ENCODE data around the gene TAF11L5. TPM values are rescaled to one million over a fixed set of nuclear protein-coding genes. Genes with fewer than 3 reads are reported as not detected.
"Not testable (repeated sequence)": the region's sequence is repeated elsewhere in the genome, so short reads cannot be mapped to it uniquely, and the experiment has no call there.

Gene TAF11L5
- total RNA-seq, 1 experiment from 2014 or later = not detected

- no peak for DNase-seq
- Mint-ChIP-seq H3K4me3 (no peak overlapping the region), H3K27ac (no peak overlapping the region), H3K36me3 (ENCODE audit: insufficient read depth in 1 of 3, low read depth in 3 of 3) (no peaks in the 10 kb centered on the region), H3K27me3 (ENCODE audit: low read depth) (no peaks in the 10 kb centered on the region), H3K4me1 (no peaks in the 10 kb centered on the region), H3K9me3 (no peaks in the 10 kb centered on the region)
- H3K4me1 ChIP-seq (ENCODE audit: insufficient read depth, low read length) = no peaks in the 10 kb centered on the region
- H2AK5ac ChIP-seq (ENCODE audit: insufficient read length, low read length) = no peak overlapping the region
- H3K56ac ChIP-seq (ENCODE audit: insufficient read length, low read depth, low read length) = no peak overlapping the region
- no peaks in the 10 kb centered on the region for H4K20me1 ChIP-seq (ENCODE audit: control insufficient read depth, insufficient read depth, insufficient read length)
- H3T11ph ChIP-seq (ENCODE audit: low read length) = no peak overlapping the region
- no peak overlapping the region for H3K14ac ChIP-seq (ENCODE audit: insufficient read depth, low read length)
- no peak overlapping the region for H3K27ac ChIP-seq (ENCODE audit: insufficient read length, low read depth, low read length)
- WGBS (ENCODE audit: extremely low coverage, insufficient read length, low lambda C conversion rate) = no CpG with 5 or more reads among the region's 1 CpG
- no peak overlapping the region for H2BK20ac ChIP-seq (ENCODE audit: low read depth, low read length, poor library complexity, severe bottlenecking)
- no peak for TF ChIP-seq CTCF (conservative IDR thresholded peaks at IDR 0.05)
- no peaks in the 10 kb centered on the region for H3K27me3 ChIP-seq (ENCODE audit: insufficient read depth, low read length)
- no peak overlapping the region for H4K8ac ChIP-seq (replicated peaks; ENCODE audit: insufficient read length, low read depth, low read length)
- no peaks in the 10 kb centered on the region for H3K23me2 ChIP-seq (ENCODE audit: insufficient read length, low read depth, low read length, poor library complexity, severe bottlenecking)
- no peak overlapping the region for H4K91ac ChIP-seq (ENCODE audit: insufficient read length, low read depth, low read length)
- H2BK15ac ChIP-seq (ENCODE audit: low read depth, low read length) = no peak overlapping the region
- H3K79me1 ChIP-seq (ENCODE audit: insufficient read depth, low read depth, low read length, poor library complexity, severe bottlenecking) = no peaks in the 10 kb centered on the region
- no peak overlapping the region for H3K4ac ChIP-seq (ENCODE audit: low read depth, low read length)
- no peak overlapping the region for H3K18ac ChIP-seq (ENCODE audit: insufficient read length, low read depth, low read length)
- H3K9me3 ChIP-seq (ENCODE audit: control insufficient read depth, low read depth, low read length) = no peaks in the 10 kb centered on the region
- H3K4me2 ChIP-seq (ENCODE audit: insufficient read depth, insufficient read length, low read length) = no peak overlapping the region
- H2AFZ ChIP-seq (ENCODE audit: low read length) = no peak overlapping the region
- H3K9ac ChIP-seq (ENCODE audit: extremely low read depth, insufficient read length, low read length) = no peak overlapping the region
- no peak overlapping the region for H4K5ac ChIP-seq (ENCODE audit: insufficient read length, low read depth, low read length)
- no peak overlapping the region for H2BK12ac ChIP-seq (ENCODE audit: insufficient read length, low read depth, low read length)
- no peak overlapping the region for H3K23ac ChIP-seq (ENCODE audit: insufficient read length, low read depth, low read length)
- H3K79me2 ChIP-seq (ENCODE audit: insufficient read depth, low read length) = no peaks in the 10 kb centered on the region
- no peak overlapping the region for H2BK5ac ChIP-seq (ENCODE audit: insufficient read length, low read length)
- no peak overlapping the region for H2BK120ac ChIP-seq (ENCODE audit: low read depth, low read length, poor library complexity, severe bottlenecking)
These were observed 37.9 kb upstream of the TAF11L5 start for GRCh38 chr5:17487174-17487512.

GRCh38 chr5:17491257-17491656 is 33.8 kb upstream of the TAF11L5 start:
- H4K91ac ChIP-seq (ENCODE audit: insufficient read length, low read depth, low read length) = not testable (repeated sequence)

More at GRCh38 chr5:17491257-17491656, 33.8 kb upstream of the TAF11L5 start:
- not testable (repeated sequence) for H3K23ac ChIP-seq (ENCODE audit: insufficient read length, low read depth, low read length); H3K27me3 ChIP-seq (ENCODE audit: insufficient read depth, low read length); H3K36me3 Mint-ChIP-seq (ENCODE audit: insufficient read depth in 1 of 3, low read depth in 3 of 3); H3K9me3 ChIP-seq (ENCODE audit: control insufficient read depth, low read depth, low read length); H4K8ac ChIP-seq (replicated peaks; ENCODE audit: insufficient read length, low read depth, low read length); H3T11ph ChIP-seq (ENCODE audit: low read length); H3K56ac ChIP-seq (ENCODE audit: insufficient read length, low read depth, low read length); H3K79me1 ChIP-seq (ENCODE audit: insufficient read depth, low read depth, low read length, poor library complexity, severe bottlenecking); DNase-seq; H3K18ac ChIP-seq (ENCODE audit: insufficient read length, low read depth, low read length); H2BK15ac ChIP-seq (ENCODE audit: low read depth, low read length); H3K4me2 ChIP-seq (ENCODE audit: insufficient read depth, insufficient read length, low read length); H3K9me3 Mint-ChIP-seq; H4K5ac ChIP-seq (ENCODE audit: insufficient read length, low read depth, low read length); H3K27me3 Mint-ChIP-seq (ENCODE audit: low read depth); H3K4me1 Mint-ChIP-seq; H3K27ac ChIP-seq (ENCODE audit: insufficient read length, low read depth, low read length); H2BK120ac ChIP-seq (ENCODE audit: low read depth, low read length, poor library complexity, severe bottlenecking); H3K4me1 ChIP-seq (ENCODE audit: insufficient read depth, low read length); H4K20me1 ChIP-seq (ENCODE audit: control insufficient read depth, insufficient read depth, insufficient read length); H3K14ac ChIP-seq (ENCODE audit: insufficient read depth, low read length); H3K4ac ChIP-seq (ENCODE audit: low read depth, low read length); H3K79me2 ChIP-seq (ENCODE audit: insufficient read depth, low read length); H3K9ac ChIP-seq (ENCODE audit: extremely low read depth, insufficient read length, low read length); H3K4me3 Mint-ChIP-seq; H2BK20ac ChIP-seq (ENCODE audit: low read depth, low read length, poor library complexity, severe bottlenecking); H2AFZ ChIP-seq (ENCODE audit: low read length); H2BK12ac ChIP-seq (ENCODE audit: insufficient read length, low read depth, low read length); H3K23me2 ChIP-seq (ENCODE audit: insufficient read length, low read depth, low read length, poor library complexity, severe bottlenecking); H2BK5ac ChIP-seq (ENCODE audit: insufficient read length, low read length); H2AK5ac ChIP-seq (ENCODE audit: insufficient read length, low read length)
- peak overlapping the region in 2 of 3 experiments; percentile 4 to 69; a peak in 1 of 7 replicates for H3K27ac Mint-ChIP-seq
- WGBS (ENCODE audit: extremely low coverage, insufficient read length, low lambda C conversion rate) = no CpG with 5 or more reads among the region's 23 CpGs
